Subcutaneous preadipocyte (primary cell): ENCODE measurements around the gene MBD1. TPM values are rescaled to one million over a fixed set of nuclear protein-coding genes. Genes with fewer than 3 reads are reported as not detected.

Experiments used
- small RNA-seq: library from RNA; depleted of rRNA; stranded (forward); fragments of <200 nt; gene quantifications from one replicate; pipeline ENCODE3, GENCODE V24; 2012
- total RNA-seq: library from RNA; depleted of rRNA; stranded (reverse); fragments of >200 nt; gene quantifications from 2 replicates; pipeline ENCODE4 v1.2.3, GENCODE V29; 2012

Gene MBD1, protein sequence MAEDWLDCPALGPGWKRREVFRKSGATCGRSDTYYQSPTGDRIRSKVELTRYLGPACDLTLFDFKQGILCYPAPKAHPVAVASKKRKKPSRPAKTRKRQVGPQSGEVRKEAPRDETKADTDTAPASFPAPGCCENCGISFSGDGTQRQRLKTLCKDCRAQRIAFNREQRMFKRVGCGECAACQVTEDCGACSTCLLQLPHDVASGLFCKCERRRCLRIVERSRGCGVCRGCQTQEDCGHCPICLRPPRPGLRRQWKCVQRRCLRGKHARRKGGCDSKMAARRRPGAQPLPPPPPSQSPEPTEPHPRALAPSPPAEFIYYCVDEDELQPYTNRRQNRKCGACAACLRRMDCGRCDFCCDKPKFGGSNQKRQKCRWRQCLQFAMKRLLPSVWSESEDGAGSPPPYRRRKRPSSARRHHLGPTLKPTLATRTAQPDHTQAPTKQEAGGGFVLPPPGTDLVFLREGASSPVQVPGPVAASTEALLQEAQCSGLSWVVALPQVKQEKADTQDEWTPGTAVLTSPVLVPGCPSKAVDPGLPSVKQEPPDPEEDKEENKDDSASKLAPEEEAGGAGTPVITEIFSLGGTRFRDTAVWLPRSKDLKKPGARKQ
- total RNA-seq = 37.8 and 60.4 TPM in 2 replicates

DNA sequence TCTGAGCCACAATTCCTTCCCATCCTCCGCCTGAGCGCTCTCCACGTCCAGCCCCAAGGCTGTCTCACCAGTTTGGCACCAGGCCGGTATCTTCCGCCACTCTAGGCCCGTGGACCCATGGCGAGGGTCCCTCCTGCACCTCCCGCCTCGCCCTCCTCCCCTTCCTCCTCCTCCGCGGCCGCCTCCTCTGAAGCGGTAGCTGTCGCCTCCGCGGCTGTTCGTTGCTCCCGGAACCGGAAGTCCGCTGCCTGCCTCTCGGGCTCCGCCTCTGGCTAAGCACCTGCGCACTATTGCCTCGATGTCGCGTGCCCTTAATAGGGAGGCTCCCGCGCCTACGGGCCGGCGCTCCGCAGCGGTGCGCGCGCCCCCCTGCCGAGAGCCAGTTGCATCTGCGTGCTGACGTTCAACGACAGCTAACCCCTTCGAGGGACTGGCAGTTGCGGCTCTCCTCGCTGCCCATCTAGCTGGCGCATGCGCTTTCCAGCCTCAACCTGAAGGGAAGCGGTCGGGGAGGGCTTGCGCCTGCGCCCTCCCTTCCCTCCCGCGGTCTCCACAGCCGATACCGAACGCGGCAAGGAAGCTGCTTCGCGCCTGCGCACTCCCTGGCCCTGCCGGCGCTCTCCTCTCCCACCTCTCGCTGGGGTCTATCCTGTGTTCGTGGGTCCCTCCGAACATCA lies at the start of gene MBD1:
Gene MBD1 (minus strand): TSS at position 229 of the 677 bp plus-strand sequence. CDS start 1,531 bp downstream, outside the sequence.

DNA sequence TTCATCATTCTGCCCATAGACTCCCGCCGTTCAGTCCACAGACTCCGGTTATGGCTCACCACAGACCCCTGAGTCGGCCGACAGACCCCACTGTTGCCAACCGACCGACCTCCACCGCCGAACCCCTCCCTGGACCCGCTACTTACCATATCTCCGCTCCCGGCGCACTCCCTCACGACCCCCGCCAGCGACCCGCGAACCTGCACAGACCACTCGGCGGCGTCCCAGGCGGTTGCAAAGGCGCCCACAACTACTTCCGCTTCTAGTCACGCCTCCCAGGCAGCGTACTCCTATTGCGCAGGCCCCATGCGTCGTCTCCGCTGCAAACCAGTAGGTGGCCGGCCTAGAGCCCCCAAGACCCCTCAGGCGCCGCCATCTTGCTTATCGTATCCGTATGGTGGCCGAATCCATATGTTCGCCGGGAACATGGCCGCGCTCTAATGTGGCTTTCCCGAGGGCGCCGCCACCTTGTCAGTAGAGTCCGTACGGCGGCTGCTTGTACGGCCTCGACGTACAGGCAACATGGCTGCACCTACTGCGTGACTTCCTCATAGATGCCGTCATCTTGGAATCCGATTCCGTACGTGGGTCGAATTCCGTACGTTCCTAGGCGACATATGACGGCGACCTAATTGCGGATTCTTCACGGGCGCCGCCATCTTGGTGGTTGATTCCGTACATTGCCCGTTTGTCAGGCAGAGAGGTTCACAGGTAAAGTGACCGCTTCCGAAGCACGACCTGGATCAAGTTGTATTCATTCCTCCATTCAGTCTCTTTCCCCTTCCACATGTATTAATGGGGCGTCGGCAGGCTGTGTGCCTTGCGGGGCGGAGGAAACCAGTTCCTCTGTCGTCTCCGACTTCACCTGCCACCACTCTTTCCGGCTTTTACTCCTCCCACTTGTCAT lies 6.4 kb upstream of the MBD1 start, which contains the start of gene CXXC1:
Gene CXXC1 (minus strand): TSS at position 252 of the 907 bp plus-strand sequence. CDS start 103 bp downstream, at position 149.

DNA sequence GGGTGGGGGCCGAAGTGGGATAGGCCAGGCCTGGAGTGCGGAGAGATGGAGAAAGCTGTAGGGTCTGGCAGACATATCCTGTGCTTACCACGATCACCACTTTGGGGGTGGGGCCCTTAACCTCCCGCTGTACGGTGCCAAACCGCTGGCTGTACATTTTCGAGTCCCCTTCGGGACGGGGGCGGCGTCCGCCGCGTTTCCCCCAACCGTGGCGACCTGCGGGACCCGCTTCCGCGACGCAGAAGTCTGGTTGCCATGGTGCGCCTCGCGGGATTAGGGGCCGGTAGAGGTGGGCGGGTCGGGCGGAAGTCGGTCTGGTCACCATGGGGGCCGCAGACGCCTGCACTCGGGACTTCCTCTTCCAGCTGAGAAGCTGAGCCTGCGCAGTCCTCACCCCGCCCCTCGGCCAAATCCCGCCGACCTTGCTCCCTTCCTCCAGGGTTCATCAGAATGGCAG lies 15.0 kb downstream of the MBD1 start, which contains the start of gene CFAP53:
Gene CFAP53 (minus strand): TSS at position 248 of the 457 bp plus-strand sequence. CDS start 91 bp downstream, at position 157.

Small RNA genes lying within 50 kb of the gene (small RNA-seq; reads per million reads assigned to genes)
- not detected for gene RNA5SP458

Other genes starting within 250 kb of the MBD1 start
- gene MYO5B, start 86.4 kb downstream of the MBD1 start, total RNA-seq = under 0.01 TPM in 1 of 2 replicates, not detected in the other
- gene CFAP53, start 15.0 kb downstream of the MBD1 start, total RNA-seq = 0.20 and 0.37 TPM in 2 replicates
- gene CXXC1, start 6.2 kb upstream of the MBD1 start, total RNA-seq = 27.6 and 43.8 TPM in 2 replicates
- 15.8 and 25.4 TPM in 2 replicates for gene SKA1, start 93.5 kb upstream of the MBD1 start, total RNA-seq